ENCODE results near the gene HES1.

Gene HES1

DNA sequence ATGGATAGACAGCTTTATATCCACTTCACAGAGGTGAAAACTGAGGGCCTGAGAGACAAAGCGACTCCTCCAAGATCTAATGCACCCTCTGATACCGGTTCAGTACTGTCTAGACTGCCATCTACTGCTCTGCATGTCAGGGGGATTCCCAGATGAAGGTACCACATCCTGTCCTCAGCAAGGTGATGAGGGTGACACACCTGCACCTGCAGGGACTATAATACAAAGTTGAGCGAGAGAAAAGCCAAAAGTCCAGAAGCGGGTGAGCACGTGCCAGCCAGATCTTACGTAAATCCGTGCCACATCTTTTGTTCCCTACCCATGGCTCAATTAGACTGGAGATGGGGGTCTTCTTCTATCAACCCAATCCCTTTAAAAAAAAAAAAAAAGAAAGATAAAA is 32.4 kb upstream of the HES1 start:
- no peak for DNase-seq

DNA sequence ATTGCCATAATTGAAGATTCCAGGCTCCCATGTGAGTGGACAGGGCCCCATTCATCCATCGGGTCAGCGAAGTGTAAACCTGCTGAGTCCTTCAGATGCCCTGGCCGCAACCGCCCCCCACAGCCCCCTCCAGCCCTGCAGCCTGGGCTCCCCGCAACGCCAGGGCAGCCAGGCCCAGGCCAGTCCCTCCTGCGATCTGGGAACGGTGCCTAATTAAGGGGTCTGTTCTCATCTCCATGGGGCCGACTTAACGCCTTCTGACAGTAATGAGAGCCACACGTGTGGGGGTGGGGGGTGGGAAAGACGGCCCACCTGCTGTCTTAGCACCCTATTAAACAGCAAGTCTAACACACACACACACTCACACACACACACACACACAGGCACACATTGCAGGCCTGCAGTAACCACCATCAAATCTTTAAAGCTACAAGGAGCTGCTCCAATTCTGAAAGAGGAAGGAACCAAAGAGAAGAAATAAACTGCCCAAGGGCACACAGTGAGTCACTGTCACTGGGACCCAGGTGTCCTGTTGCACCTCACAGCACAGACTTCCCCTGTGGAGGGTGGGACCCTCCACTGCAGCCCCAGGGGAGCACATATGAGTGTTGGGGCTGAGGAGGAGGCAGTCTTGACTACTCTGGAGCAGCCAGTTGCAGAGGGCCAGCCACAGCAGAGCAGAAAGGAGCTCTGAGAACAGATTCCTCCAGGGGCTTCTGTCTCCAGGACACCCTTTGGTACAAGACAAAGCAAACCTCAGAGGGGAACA is 31.8 kb upstream of the HES1 start:
- no peak for DNase-seq

DNA sequence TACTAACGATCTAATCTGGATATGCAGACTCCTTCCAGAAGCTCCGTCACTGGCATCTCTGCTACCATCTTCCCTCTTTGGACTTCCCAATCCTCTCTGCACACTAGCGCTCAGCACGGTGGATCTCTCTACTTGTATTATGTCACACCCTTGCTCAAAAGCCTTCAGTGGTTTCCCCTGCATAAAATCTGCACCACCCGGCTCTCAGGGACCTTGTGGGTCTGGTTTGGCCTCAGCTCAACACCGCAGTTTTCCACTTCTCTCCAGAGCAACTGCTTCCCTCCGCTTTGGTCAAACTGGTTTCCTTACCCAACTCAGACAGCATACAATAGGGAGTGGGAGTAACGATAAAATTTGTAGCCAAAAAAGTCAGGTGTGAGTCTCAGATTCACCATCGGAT is 30.7 kb upstream of the HES1 start:
- DNase-seq, result no peak

GRCh38 chr3:194107107-194107506 is 28.8 kb upstream of the HES1 start:
- no peak for DNase-seq

DNA sequence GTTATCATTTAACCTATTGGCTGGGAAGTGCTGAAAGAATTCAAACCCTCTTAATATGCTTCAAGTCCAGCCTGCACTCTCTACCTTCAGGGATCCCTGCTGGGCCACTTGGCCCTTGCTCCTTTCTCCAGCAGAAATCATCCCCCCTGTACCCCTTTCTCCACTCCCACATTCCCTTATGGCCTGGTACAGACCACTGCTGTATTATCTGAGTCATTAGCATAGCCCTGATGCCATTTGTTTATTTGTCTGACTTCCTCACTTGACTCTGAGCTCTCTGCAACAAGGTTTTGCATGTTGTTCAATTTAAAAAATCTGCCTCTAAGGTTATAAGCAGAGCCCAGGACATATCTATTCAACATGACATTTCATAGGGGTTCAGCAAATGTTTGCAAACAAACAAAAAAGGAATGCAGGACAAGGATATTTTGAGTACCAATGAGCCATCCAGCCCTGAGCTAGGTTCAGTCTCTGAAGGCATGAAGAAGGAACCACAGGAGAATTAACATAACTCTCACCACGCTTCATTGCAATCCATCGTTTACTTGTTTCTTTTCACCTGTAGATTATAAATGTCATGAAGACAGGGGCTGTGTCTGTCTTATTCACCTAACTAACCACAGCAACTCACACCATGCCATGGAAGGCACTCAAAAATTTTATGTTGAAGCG is 26.6 kb upstream of the HES1 start:
- no peak for DNase-seq

DNA sequence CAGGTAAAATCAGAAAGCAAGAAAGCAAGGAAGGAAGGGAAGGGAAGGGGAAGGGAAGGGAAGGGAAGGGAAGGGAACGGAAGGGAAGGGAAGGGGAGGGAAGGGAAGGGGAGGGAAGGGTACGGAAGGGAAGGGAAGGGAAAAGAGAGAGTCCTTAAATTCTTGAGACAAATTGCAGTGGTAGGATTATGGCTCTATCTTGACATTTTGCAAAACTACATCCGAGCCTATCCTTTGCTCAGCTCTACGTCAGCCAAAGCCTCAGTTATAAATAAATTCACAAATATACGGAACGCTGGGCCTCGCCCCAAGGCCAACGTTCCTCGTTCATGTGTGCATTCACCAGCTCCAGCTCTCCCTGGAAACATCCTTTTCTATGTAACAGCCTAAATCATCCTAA is 25.5 kb upstream of the HES1 start:
- DNase-seq, result no peak

- no peak for DNase-seq
Measured at GRCh38 chr3:194111336-194111735, 24.6 kb upstream of the HES1 start.

DNA sequence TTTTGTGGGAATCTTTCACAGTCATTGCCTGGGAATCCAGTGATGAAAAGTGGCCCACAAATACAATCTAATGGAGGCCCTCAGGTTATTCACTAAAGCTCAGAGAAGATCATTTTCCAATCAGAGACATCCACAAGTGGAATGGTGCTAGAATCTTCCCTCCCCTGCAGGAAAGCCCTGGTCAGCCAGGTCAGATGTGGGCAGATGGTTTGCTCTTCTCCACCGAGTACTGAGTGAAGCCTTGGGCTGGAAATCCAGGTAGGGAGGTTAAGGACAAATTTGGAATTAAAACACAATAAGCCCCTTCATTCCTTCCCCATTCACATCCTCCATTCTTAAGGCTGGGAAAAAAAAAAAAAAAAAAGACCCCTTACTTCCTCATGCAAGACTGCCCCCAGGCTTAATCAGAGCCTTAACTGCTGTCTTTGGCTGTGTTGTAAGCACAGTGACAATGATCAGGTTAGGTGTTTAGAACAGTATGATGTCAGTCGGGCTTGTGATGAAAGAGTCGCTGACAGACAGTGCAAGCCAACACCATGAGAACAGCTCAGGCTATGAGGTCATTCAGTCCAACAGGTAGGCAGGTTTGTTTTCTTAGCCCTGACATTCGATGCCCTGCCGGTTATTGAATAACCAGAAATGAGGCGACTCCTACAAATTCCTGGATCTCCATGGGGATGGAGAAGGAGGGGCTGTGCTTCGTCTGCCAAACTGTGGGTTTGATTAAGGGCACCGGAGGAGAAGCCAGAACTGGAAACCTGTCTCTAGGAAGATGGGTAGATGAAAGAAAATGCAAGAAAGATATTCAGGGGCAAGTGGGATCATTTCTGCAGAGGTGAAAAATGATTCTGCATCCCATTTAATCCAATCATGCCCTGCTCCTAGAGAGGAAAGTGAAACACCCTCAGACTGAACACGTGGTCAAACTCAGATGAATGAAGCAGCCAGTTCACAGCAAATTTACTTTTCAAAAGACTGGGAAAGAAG is 23.5 kb upstream of the HES1 start:
- DNase-seq, result no peak

DNA sequence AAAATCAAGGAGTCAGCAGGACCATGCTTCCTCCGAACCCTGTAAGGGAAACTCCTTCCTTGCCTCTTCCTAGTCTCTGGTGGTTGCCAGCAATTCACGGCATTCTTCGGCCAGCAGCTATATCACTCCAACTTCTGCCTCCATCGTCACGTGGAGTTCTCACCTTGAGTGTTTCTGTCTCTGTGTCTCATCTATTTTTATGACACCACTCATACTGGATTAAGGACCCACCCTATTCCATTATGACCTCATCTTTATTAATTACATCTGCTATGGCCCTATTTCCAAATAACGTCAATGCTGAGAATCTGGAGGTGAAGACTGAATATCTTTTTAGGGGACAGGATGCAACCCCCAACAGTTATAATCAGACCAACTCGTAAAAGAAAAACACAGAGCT is 21.8 kb upstream of the HES1 start:
- no peak for DNase-seq

GRCh38 chr3:194117104-194117845 is 18.7 kb upstream of the HES1 start:
- DNase-seq, result no peak

- DNase-seq, result no peak
Measured at GRCh38 chr3:194118920-194119319, 17.0 kb upstream of the HES1 start.

GRCh38 chr3:194119831-194120590 is 15.9 kb upstream of the HES1 start:
- no peak for DNase-seq

GRCh38 chr3:194120789-194121770 is 14.9 kb upstream of the HES1 start:
- no peak for DNase-seq

DNA sequence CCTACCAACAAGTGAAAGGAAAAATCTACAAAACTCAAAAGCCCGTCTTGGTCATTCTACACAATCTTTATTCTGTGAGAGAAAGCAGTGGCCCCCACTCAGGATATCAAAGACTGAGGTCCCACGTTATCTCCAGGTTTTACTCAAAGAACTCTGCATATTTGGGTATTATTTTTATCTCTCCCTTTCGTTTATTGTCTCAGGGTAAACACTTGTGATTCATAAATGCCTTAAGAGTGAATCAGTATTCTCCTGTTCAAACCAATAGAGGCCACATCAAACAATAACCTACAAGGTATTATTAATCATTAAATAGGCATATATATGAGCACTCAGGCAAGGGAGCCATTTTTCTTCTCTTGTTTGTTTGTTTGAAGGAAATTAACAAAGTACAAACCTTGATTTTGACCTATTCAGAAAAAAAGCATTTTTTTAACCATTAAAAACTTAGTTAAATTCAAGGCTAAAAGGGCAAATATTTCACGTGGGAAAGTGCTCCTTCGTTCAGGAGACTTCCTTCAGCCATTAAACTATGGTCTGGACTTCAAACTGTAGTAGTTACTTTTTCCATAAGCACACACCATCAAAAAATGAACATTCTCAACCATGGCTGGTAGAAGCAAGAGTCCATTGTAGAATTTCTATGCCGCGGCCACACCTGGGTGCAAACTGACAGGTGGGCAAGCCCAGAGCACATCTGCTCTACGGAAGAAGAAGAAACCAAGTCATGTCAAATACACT is 13.9 kb upstream of the HES1 start:
- DNase-seq, result no peak

GRCh38 chr3:194123726-194124125 is 12.2 kb upstream of the HES1 start:
- no peak for DNase-seq

- DNase-seq, result no peak
Measured at GRCh38 chr3:194124193-194124592, 11.8 kb upstream of the HES1 start.

DNA sequence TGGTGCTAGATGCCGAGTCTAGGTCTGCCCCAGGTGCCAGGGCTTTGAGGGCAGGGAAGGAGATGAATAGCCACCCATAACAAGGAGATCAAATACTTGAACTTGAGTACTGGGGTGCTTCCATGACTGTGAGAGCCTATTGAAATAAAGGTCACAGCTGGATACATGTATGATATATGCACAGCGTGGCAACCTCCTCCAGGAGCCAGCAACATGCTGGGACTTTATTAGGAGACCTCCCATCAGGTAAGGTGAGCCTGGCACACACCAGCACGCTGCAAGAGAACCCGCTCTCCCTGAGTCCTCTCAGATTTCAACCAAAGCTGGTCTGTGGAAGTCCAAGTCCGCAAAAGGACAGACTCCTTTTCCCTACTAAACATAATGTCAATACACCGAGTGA is 10.5 kb upstream of the HES1 start:
- no peak for DNase-seq

GRCh38 chr3:194126790-194127189 is 9.2 kb upstream of the HES1 start:
- no peak for DNase-seq

- no peak for DNase-seq
Measured at GRCh38 chr3:194128202-194128918, 7.6 kb upstream of the HES1 start.

All from NCI-H1436 treated with DMSO at 0.1 percent for 48 hours (cell line).